22Rv1 (cell line): ENCODE data around the gene MMP14.

ENCODE experiments used
- ZFX ChIP-seq: fragments of 450-650 bp; IDR thresholded peaks from 2 replicates; pipeline ENCODE4 v1.6.1; 2017; ENCODE audit warnings: antibody characterized with exemption, borderline replicate concordance
- TF ChIP-seq, protein P1 (sequence below): fragments of 450-650 bp; IDR thresholded peaks from 2 replicates; pipeline ENCODE4 v1.5.1; 2017; ENCODE audit warnings: mild to moderate bottlenecking

GRCh38 chr14:22820731-22821130 is 15.7 kb upstream of the MMP14 start:
- TF ChIP-seq, protein P1, sequence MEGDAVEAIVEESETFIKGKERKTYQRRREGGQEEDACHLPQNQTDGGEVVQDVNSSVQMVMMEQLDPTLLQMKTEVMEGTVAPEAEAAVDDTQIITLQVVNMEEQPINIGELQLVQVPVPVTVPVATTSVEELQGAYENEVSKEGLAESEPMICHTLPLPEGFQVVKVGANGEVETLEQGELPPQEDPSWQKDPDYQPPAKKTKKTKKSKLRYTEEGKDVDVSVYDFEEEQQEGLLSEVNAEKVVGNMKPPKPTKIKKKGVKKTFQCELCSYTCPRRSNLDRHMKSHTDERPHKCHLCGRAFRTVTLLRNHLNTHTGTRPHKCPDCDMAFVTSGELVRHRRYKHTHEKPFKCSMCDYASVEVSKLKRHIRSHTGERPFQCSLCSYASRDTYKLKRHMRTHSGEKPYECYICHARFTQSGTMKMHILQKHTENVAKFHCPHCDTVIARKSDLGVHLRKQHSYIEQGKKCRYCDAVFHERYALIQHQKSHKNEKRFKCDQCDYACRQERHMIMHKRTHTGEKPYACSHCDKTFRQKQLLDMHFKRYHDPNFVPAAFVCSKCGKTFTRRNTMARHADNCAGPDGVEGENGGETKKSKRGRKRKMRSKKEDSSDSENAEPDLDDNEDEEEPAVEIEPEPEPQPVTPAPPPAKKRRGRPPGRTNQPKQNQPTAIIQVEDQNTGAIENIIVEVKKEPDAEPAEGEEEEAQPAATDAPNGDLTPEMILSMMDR = no peak
- no peak for TF ChIP-seq ZFX
